GM18499 (cell line): ENCODE data around the gene OXTR.

Experiments used
- ATAC-seq: cut with Tn5 transposase; IDR thresholded peaks from one replicate; pipeline ENCODE4 v1.9.1; 2021; ENCODE audit warnings: moderate number of reproducible peaks; ENCODE audit not compliant: insufficient read depth, unreplicated experiment

The OXTR gene

GRCh38 chr3:8745619-8746370 is 23.6 kb downstream of the OXTR start:
- ATAC-seq, result no peak

GRCh38 chr3:8743911-8744310 is 25.5 kb downstream of the OXTR start:
- ATAC-seq, result no peak

GRCh38 chr3:8743021-8743601 is 26.3 kb downstream of the OXTR start:
- ATAC-seq, result no peak

GRCh38 chr3:8741581-8742261 is 27.7 kb downstream of the OXTR start:
- no peak for ATAC-seq

- no peak for ATAC-seq
Measured at GRCh38 chr3:8739757-8740504, 29.5 kb downstream of the OXTR start.

- no peak for ATAC-seq
Measured at GRCh38 chr3:8738639-8739038, 30.8 kb downstream of the OXTR start.

GRCh38 chr3:8737823-8738222 is 31.6 kb downstream of the OXTR start:
- no peak for ATAC-seq

GRCh38 chr3:8737301-8737700 is 32.1 kb downstream of the OXTR start:
- no peak for ATAC-seq

GRCh38 chr3:8736436-8736835 is 33.0 kb downstream of the OXTR start:
- no peak for ATAC-seq

- ATAC-seq, result no peak
Measured at GRCh38 chr3:8734908-8735307, 34.5 kb downstream of the OXTR start.

- ATAC-seq, result no peak
Measured at GRCh38 chr3:8734137-8734878, 35.1 kb downstream of the OXTR start.

- no peak for ATAC-seq
Measured at GRCh38 chr3:8733332-8734094, 35.9 kb downstream of the OXTR start, which contains the start of gene CAV3. Gene CAV3, plus strand, starts transcription at chr3:8733802. Its CDS starts 75 bp downstream, at chr3:8733877.

- ATAC-seq, result no peak
Measured at GRCh38 chr3:8732413-8732812, 37.0 kb downstream of the OXTR start.

- no peak for ATAC-seq
Measured at GRCh38 chr3:8730656-8731055, 38.8 kb downstream of the OXTR start.

GRCh38 chr3:8729479-8729878 is 39.9 kb downstream of the OXTR start:
- no peak for ATAC-seq

- ATAC-seq, result no peak
Measured at GRCh38 chr3:8727605-8728512, 41.6 kb downstream of the OXTR start.

GRCh38 chr3:8724108-8724752 is 45.2 kb downstream of the OXTR start:
- no peak for ATAC-seq

- ATAC-seq, result no peak
Measured at GRCh38 chr3:8723612-8724011, 45.8 kb downstream of the OXTR start.
